Astrocyte (in vitro differentiated cells and primary cell): ENCODE measurements around the gene GIGYF2. TPM values are rescaled to one million over a fixed set of nuclear protein-coding genes. Genes with fewer than 3 reads are reported as not detected.
"Not testable (repeated sequence)": the region's sequence is repeated elsewhere in the genome, so short reads cannot be mapped to it uniquely, and the experiment has no call there.

ENCODE experiments used
- DNase-seq: peaks from one replicate; pipeline ENCODE4 v3.0.0-alpha.2; 2010; ENCODE audit warnings: low read depth
- FAIRE-seq: peaks from 2 replicates; lab custom pipeline; 2011; peaks lifted over from hg19 to GRCh38; lab: Jason Lieb, UNC
- H2AFZ ChIP-seq: 2 replicates; pipeline ENCODE4 v1.6.0; 2012; ENCODE audit warnings: low read depth, low read length, inconsistent platforms
- H3K27ac ChIP-seq: 2 replicates; pipeline ENCODE4 v1.5.1; 2011; ENCODE audit warnings: low read depth, low read length, inconsistent platforms
- H3K27me3 ChIP-seq: 2 replicates; pipeline ENCODE4 v1.6.0; 2011; ENCODE audit warnings: low read length, inconsistent platforms; ENCODE audit not compliant: insufficient read depth
- H3K36me3 ChIP-seq: 2 replicates; pipeline ENCODE4 v1.5.1; 2011; ENCODE audit warnings: low read length, inconsistent platforms; ENCODE audit not compliant: insufficient read depth
- H3K4me1 ChIP-seq: 2 replicates; pipeline ENCODE4 v1.5.1; 2011; ENCODE audit warnings: low read length, inconsistent platforms; ENCODE audit not compliant: insufficient read depth
- H3K4me2 ChIP-seq: 2 replicates; pipeline ENCODE4 v1.6.0; 2012; ENCODE audit warnings: low read length, inconsistent platforms
- H3K4me3 ChIP-seq: 2 replicates; pipeline ENCODE4 v1.5.1; 2011; ENCODE audit warnings: low read depth, mild to moderate bottlenecking, low read length, inconsistent platforms; ENCODE audit not compliant: insufficient read depth
- H3K79me2 ChIP-seq: 2 replicates; pipeline ENCODE4 v1.6.0; 2012; ENCODE audit warnings: mild to moderate bottlenecking, low read length, inconsistent platforms; ENCODE audit not compliant: insufficient read depth
- H3K9ac ChIP-seq: 2 replicates; pipeline ENCODE4 v1.6.0; 2012; ENCODE audit warnings: mild to moderate bottlenecking, low read length, inconsistent platforms
- H3K9me3 ChIP-seq: 2 replicates; pipeline ENCODE4 v1.5.1; 2012; ENCODE audit warnings: low read depth, mild to moderate bottlenecking, low read length, inconsistent platforms; ENCODE audit not compliant: insufficient read depth
- H4K20me1 ChIP-seq: 2 replicates; pipeline ENCODE4 v1.6.0; 2012; ENCODE audit warnings: low read length, inconsistent platforms; ENCODE audit not compliant: insufficient read depth
- H3K27ac Mint-ChIP-seq: one replicate; pipeline ENCODE4 v1.8.0; 2021; ENCODE audit warnings: mild to moderate bottlenecking, mixed read lengths; ENCODE audit not compliant: unreplicated experiment
- H3K27me3 Mint-ChIP-seq: one replicate; pipeline ENCODE4 v1.8.0; 2021; ENCODE audit warnings: low read depth, mixed read lengths; ENCODE audit not compliant: unreplicated experiment
- H3K36me3 Mint-ChIP-seq: one replicate; pipeline ENCODE4 v1.8.0; 2021; ENCODE audit warnings: low read depth, mixed read lengths; ENCODE audit not compliant: unreplicated experiment
- H3K4me1 Mint-ChIP-seq: one replicate; pipeline ENCODE4 v1.8.0; 2021; ENCODE audit warnings: low read depth, mixed read lengths; ENCODE audit not compliant: unreplicated experiment
- H3K4me3 Mint-ChIP-seq: one replicate; pipeline ENCODE4 v1.8.0; 2021; ENCODE audit warnings: mild to moderate bottlenecking, moderate library complexity, mixed read lengths; ENCODE audit not compliant: unreplicated experiment
- H3K9me3 Mint-ChIP-seq: one replicate; pipeline ENCODE4 v1.8.0; 2021; ENCODE audit warnings: mild to moderate bottlenecking, mixed read lengths; ENCODE audit not compliant: unreplicated experiment
- EZH2 ChIP-seq: IDR thresholded peaks from 2 replicates; pipeline ENCODE4 v1.6.1; 2012; ENCODE audit warnings: mild to moderate bottlenecking, low read length, inconsistent platforms; ENCODE audit not compliant: insufficient read depth
- total RNA-seq: library from RNA; stranded (reverse); gene quantifications from 2 replicates; pipeline ENCODE4 v1.2.1, GENCODE V29; 2021
- TF ChIP-seq, protein P1 (sequence below): IDR thresholded peaks from 2 replicates; pipeline ENCODE4 v1.5.1; 2011; ENCODE audit warnings: low read depth, mild to moderate bottlenecking, inconsistent platforms, low read length, moderate library complexity; ENCODE audit not compliant: insufficient read depth

GIGYF2 gene
- total RNA-seq, 1 donor from 2014 or later: 47.1 TPM

DNA sequence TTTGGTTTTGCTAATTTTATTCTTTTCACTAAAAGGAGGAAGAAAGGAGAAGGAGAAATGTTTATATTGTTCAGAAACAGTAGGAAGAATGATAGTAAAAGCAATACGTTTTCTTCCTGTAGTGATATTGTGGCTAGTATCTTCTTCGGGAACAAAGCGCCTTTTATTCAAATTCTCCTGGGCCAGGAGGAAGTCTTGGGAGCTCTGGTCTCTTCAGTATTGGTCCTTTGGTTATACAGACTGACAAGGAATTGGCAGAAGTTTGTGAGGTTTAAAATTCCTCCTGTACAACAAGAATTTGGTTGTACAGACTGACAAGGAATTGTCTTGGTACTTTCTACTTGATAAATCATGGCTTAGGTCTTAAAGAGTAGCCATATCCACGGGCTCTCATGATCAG lies 9.9 kb downstream of the GIGYF2 start:
- no peaks in the 10 kb centered on the region for H3K4me1 Mint-ChIP-seq
- H3K27me3 Mint-ChIP-seq: no peaks in the 10 kb centered on the region
- no peaks in the 10 kb centered on the region for H3K4me1 ChIP-seq
- H2AFZ ChIP-seq: no peak overlapping the region
- H3K9me3 Mint-ChIP-seq: no peaks in the 10 kb centered on the region
- TF ChIP-seq, protein P1, sequence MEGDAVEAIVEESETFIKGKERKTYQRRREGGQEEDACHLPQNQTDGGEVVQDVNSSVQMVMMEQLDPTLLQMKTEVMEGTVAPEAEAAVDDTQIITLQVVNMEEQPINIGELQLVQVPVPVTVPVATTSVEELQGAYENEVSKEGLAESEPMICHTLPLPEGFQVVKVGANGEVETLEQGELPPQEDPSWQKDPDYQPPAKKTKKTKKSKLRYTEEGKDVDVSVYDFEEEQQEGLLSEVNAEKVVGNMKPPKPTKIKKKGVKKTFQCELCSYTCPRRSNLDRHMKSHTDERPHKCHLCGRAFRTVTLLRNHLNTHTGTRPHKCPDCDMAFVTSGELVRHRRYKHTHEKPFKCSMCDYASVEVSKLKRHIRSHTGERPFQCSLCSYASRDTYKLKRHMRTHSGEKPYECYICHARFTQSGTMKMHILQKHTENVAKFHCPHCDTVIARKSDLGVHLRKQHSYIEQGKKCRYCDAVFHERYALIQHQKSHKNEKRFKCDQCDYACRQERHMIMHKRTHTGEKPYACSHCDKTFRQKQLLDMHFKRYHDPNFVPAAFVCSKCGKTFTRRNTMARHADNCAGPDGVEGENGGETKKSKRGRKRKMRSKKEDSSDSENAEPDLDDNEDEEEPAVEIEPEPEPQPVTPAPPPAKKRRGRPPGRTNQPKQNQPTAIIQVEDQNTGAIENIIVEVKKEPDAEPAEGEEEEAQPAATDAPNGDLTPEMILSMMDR: no peak
- TF ChIP-seq EZH2: no peak
- H3K4me3 Mint-ChIP-seq: no peak overlapping the region
- DNase-seq: no peak
- H3K36me3 Mint-ChIP-seq: peaks cover 11% of the 10 kb centered on the region
- H4K20me1 ChIP-seq: peaks cover 54% of the 10 kb centered on the region
- no peaks in the 10 kb centered on the region for H3K27me3 ChIP-seq
- no peak overlapping the region for H3K4me3 ChIP-seq
- no peak for FAIRE-seq
- peaks cover 8% of the 10 kb centered on the region for H3K36me3 ChIP-seq
- H3K4me2 ChIP-seq: no peak overlapping the region
- no peaks in the 10 kb centered on the region for H3K9me3 ChIP-seq
- H3K79me2 ChIP-seq: peaks cover 88% of the 10 kb centered on the region
- no peak overlapping the region for H3K9ac ChIP-seq
- H3K27ac Mint-ChIP-seq: no peak overlapping the region
- H3K27ac ChIP-seq: no peak overlapping the region

DNA sequence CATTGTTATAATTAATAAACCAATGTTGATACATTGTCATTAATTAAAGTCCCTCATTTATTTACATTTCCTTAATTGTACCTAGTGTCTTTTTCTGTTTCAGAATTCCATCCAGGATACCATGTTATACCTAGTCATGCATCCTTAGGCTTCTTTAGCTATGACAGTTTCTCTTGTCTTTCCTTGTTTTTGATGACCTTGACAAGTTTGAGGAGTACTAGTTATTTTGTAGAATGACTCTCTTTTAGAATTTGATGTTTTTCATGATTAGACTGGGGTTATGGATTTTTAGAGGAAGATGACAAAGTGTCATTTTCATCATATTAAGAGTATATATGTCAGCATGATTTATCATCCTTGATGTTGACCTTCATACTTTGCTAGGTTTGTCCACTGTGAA lies 16.4 kb downstream of the GIGYF2 start:
- DNase-seq (no peak), FAIRE-seq (no peak)
- H3K4me2 ChIP-seq: no peak overlapping the region
- H3K9me3 Mint-ChIP-seq: no peaks in the 10 kb centered on the region
- H3K79me2 ChIP-seq: peaks cover 95% of the 10 kb centered on the region
- H3K4me3 Mint-ChIP-seq: no peak overlapping the region
- peaks cover 2% of the 10 kb centered on the region for H3K36me3 ChIP-seq
- H3K27ac ChIP-seq: no peak overlapping the region
- peaks cover 6% of the 10 kb centered on the region for H3K36me3 Mint-ChIP-seq
- no peak overlapping the region for H3K27ac Mint-ChIP-seq
- peaks cover 9% of the 10 kb centered on the region for H3K4me1 Mint-ChIP-seq
- no peak overlapping the region for H2AFZ ChIP-seq
- H3K9ac ChIP-seq: no peak overlapping the region
- no peak for TF ChIP-seq EZH2
- TF ChIP-seq, protein P1: no peak
- no peaks in the 10 kb centered on the region for H3K27me3 Mint-ChIP-seq
- peaks cover 42% of the 10 kb centered on the region for H4K20me1 ChIP-seq
- no peaks in the 10 kb centered on the region for H3K27me3 ChIP-seq
- no peaks in the 10 kb centered on the region for H3K9me3 ChIP-seq
- H3K4me1 ChIP-seq: no peaks in the 10 kb centered on the region
- H3K4me3 ChIP-seq: no peak overlapping the region

DNA sequence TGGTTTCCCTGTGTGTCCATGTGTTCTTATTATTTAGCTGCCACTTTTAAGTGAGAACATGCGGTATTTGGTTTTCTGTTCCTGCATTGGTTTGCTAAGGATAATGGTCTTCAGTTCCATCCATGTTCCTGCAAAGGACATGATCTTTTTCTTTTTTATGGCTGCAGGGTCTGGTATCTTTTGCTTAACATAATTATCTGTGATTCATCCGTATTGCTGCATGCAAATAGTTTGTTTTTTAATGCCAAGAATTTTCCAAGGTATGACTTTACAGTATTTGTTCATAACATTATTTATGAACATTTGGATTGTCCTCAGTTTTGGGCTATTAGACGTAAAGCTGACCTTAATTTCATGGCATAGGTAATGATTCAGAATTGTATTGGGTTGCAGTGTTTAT lies 17.8 kb downstream of the GIGYF2 start:
- Histone ChIP-seq H2AFZ (no peak overlapping the region), H3K27ac (no peak overlapping the region), H3K36me3 (no peaks in the 10 kb centered on the region), H4K20me1 (peaks cover 51% of the 10 kb centered on the region), H3K27me3 (no peaks in the 10 kb centered on the region), H3K4me1 (no peaks in the 10 kb centered on the region), H3K79me2 (peaks cover 97% of the 10 kb centered on the region), H3K4me2 (no peak overlapping the region), H3K9me3 (no peaks in the 10 kb centered on the region), H3K9ac (no peak overlapping the region), H3K4me3 (no peak overlapping the region)
- DNase-seq (no peak), FAIRE-seq (no peak)
- no peaks in the 10 kb centered on the region for H3K27me3 Mint-ChIP-seq
- peaks cover 8% of the 10 kb centered on the region for H3K36me3 Mint-ChIP-seq
- no peak overlapping the region for H3K27ac Mint-ChIP-seq
- peaks cover 9% of the 10 kb centered on the region for H3K4me1 Mint-ChIP-seq
- no peak overlapping the region for H3K4me3 Mint-ChIP-seq
- H3K9me3 Mint-ChIP-seq: no peaks in the 10 kb centered on the region
- TF ChIP-seq, protein P1: no peak
- no peak for TF ChIP-seq EZH2

DNA sequence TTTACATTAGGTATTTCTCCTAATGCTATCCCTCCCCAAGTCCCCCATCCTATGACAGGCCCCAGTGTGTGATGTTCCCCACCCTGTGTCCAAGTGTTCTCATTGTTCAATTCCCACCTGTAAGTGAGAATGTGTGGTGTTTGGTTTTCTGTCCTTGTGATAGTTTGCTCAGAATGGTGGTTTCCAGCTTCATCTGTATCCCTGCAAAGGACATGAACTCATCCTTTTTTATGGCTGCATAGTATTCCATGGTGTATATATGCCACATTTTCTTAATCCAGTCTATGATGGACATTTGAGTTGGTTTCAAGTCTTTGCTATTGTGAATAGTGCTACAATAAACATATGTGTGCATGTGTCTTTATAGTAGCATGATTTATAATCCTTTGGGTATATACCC lies 22.9 kb downstream of the GIGYF2 start:
- H3K4me3 ChIP-seq, H3K9me3 Mint-ChIP-seq, H3K4me1 Mint-ChIP-seq, H3K4me3 Mint-ChIP-seq, H3K36me3 ChIP-seq, H3K9me3 ChIP-seq, H3K27me3 ChIP-seq, H3K27ac ChIP-seq, H3K9ac ChIP-seq, H3K36me3 Mint-ChIP-seq, H3K4me1 ChIP-seq, H3K27me3 Mint-ChIP-seq, H3K27ac Mint-ChIP-seq, DNase-seq, H2AFZ ChIP-seq, H3K4me2 ChIP-seq, FAIRE-seq: not testable (repeated sequence)
- Histone ChIP-seq H4K20me1 (peaks cover 67% of the 10 kb centered on the region), H3K79me2 (peaks cover 91% of the 10 kb centered on the region)
